ENCODE measurements around the gene BRSK1.

Gene BRSK1

GRCh38 chr19:55283548-55284377 lies at the start of gene BRSK1:
Gene BRSK1, plus strand, starts transcription at chr19:55283997. Its CDS starts 446 bp downstream, at chr19:55284443.
- no peak for ATAC-seq (replicated peaks; ENCODE audit: extremely low read depth, poor library complexity, severe bottlenecking)
- H3K27me3 Mint-ChIP-seq: no peaks in the 10 kb centered on the region
- peaks cover 38% of the 10 kb centered on the region for H3K4me1 Mint-ChIP-seq
- H3K9me3 Mint-ChIP-seq: no peaks in the 10 kb centered on the region
- peaks cover 11% of the 10 kb centered on the region for H3K36me3 Mint-ChIP-seq (ENCODE audit: insufficient read depth)
- peak within 1 kb of the TSS; percentile 35 for H3K27ac Mint-ChIP-seq (ENCODE audit: low read depth)
- peak within 1 kb of the TSS; percentile 11 for H3K4me3 Mint-ChIP-seq
- no peak for DNase-seq (ENCODE audit: low spot score in 2 of 2)

GRCh38 chr19:55238030-55238429 lies 45.8 kb upstream of the BRSK1 start:
- no peak for ATAC-seq (replicated peaks; ENCODE audit: extremely low read depth, poor library complexity, severe bottlenecking)
- H3K9me3 Mint-ChIP-seq: no peaks in the 10 kb centered on the region
- no peak for DNase-seq (ENCODE audit: low spot score in 2 of 2)
- peaks cover 78% of the 10 kb centered on the region for H3K36me3 Mint-ChIP-seq (ENCODE audit: insufficient read depth)
- peaks cover 28% of the 10 kb centered on the region for H3K4me1 Mint-ChIP-seq
- no peak overlapping the region for H3K27ac Mint-ChIP-seq (ENCODE audit: low read depth)
- H3K4me3 Mint-ChIP-seq: no peak overlapping the region
- no peaks in the 10 kb centered on the region for H3K27me3 Mint-ChIP-seq

GRCh38 chr19:55239004-55239403 lies 44.8 kb upstream of the BRSK1 start:
- DNase-seq (ENCODE audit: low spot score in 2 of 2) (no peak), ATAC-seq (replicated peaks; ENCODE audit: extremely low read depth, poor library complexity, severe bottlenecking) (no peak)
- H3K27me3 Mint-ChIP-seq: no peaks in the 10 kb centered on the region
- H3K36me3 Mint-ChIP-seq (ENCODE audit: insufficient read depth): peaks cover 78% of the 10 kb centered on the region
- no peaks in the 10 kb centered on the region for H3K9me3 Mint-ChIP-seq
- H3K27ac Mint-ChIP-seq (ENCODE audit: low read depth): no peak overlapping the region
- H3K4me3 Mint-ChIP-seq: no peak overlapping the region
- H3K4me1 Mint-ChIP-seq: peaks cover 27% of the 10 kb centered on the region

GRCh38 chr19:55240713-55241020 lies 43.1 kb upstream of the BRSK1 start:
- H3K9me3 Mint-ChIP-seq: no peaks in the 10 kb centered on the region
- H3K27ac Mint-ChIP-seq (ENCODE audit: low read depth): no peak overlapping the region
- H3K27me3 Mint-ChIP-seq: no peaks in the 10 kb centered on the region
- DNase-seq (ENCODE audit: low spot score in 2 of 2) (no peak), ATAC-seq (replicated peaks; ENCODE audit: extremely low read depth, poor library complexity, severe bottlenecking) (no peak)
- no peak overlapping the region for H3K4me3 Mint-ChIP-seq
- peaks cover 72% of the 10 kb centered on the region for H3K36me3 Mint-ChIP-seq (ENCODE audit: insufficient read depth)
- H3K4me1 Mint-ChIP-seq: peaks cover 15% of the 10 kb centered on the region

- Mint-ChIP-seq H3K36me3 (ENCODE audit: insufficient read depth) (peaks cover 70% of the 10 kb centered on the region), H3K27ac (ENCODE audit: low read depth) (no peak overlapping the region)
Measured at GRCh38 chr19:55241143-55241934, 42.5 kb upstream of the BRSK1 start.

GRCh38 chr19:55241935-55242464 lies 41.8 kb upstream of the BRSK1 start:
- Mint-ChIP-seq H3K27me3 (no peaks in the 10 kb centered on the region), H3K9me3 (no peaks in the 10 kb centered on the region), H3K4me3 (no peak overlapping the region), H3K27ac (ENCODE audit: low read depth) (no peak overlapping the region), H3K4me1 (peaks cover 5% of the 10 kb centered on the region), H3K36me3 (ENCODE audit: insufficient read depth) (peaks cover 63% of the 10 kb centered on the region)
- DNase-seq (ENCODE audit: low spot score in 2 of 2) (no peak), ATAC-seq (replicated peaks; ENCODE audit: extremely low read depth, poor library complexity, severe bottlenecking) (no peak)

More at GRCh38 chr19:55241143-55241934, 42.5 kb upstream of the BRSK1 start:
- ATAC-seq (replicated peaks; ENCODE audit: extremely low read depth, poor library complexity, severe bottlenecking) (no peak), DNase-seq (ENCODE audit: low spot score in 2 of 2) (no peak)
- Mint-ChIP-seq H3K27me3 (no peaks in the 10 kb centered on the region), H3K4me3 (no peak overlapping the region), H3K9me3 (no peaks in the 10 kb centered on the region), H3K4me1 (peaks cover 9% of the 10 kb centered on the region)

GRCh38 chr19:55242517-55242916 lies 41.3 kb upstream of the BRSK1 start:
- DNase-seq (ENCODE audit: low spot score in 2 of 2) (no peak), ATAC-seq (replicated peaks; ENCODE audit: extremely low read depth, poor library complexity, severe bottlenecking) (no peak)
- Mint-ChIP-seq H3K27ac (ENCODE audit: low read depth) (no peak overlapping the region), H3K4me3 (no peak overlapping the region), H3K36me3 (ENCODE audit: insufficient read depth) (peaks cover 63% of the 10 kb centered on the region), H3K27me3 (no peaks in the 10 kb centered on the region), H3K4me1 (peaks cover 5% of the 10 kb centered on the region), H3K9me3 (no peaks in the 10 kb centered on the region)

GRCh38 chr19:55244004-55244680 lies 39.7 kb upstream of the BRSK1 start:
- no peak overlapping the region for H3K4me3 Mint-ChIP-seq
- no peak overlapping the region for H3K27ac Mint-ChIP-seq (ENCODE audit: low read depth)
- H3K4me1 Mint-ChIP-seq: peaks cover 18% of the 10 kb centered on the region
- no peaks in the 10 kb centered on the region for H3K9me3 Mint-ChIP-seq
- H3K36me3 Mint-ChIP-seq (ENCODE audit: insufficient read depth): peaks cover 50% of the 10 kb centered on the region
- no peaks in the 10 kb centered on the region for H3K27me3 Mint-ChIP-seq
- ATAC-seq (replicated peaks; ENCODE audit: extremely low read depth, poor library complexity, severe bottlenecking): no peak
- no peak for DNase-seq (ENCODE audit: low spot score in 2 of 2)

- H3K36me3 Mint-ChIP-seq (ENCODE audit: insufficient read depth): peaks cover 48% of the 10 kb centered on the region
- H3K27ac Mint-ChIP-seq (ENCODE audit: low read depth): no peak overlapping the region
- ATAC-seq (replicated peaks; ENCODE audit: extremely low read depth, poor library complexity, severe bottlenecking) (no peak), DNase-seq (ENCODE audit: low spot score in 2 of 2) (no peak)
- H3K27me3 Mint-ChIP-seq: no peaks in the 10 kb centered on the region
- H3K4me1 Mint-ChIP-seq: peaks cover 19% of the 10 kb centered on the region
- H3K4me3 Mint-ChIP-seq: no peak overlapping the region
- no peaks in the 10 kb centered on the region for H3K9me3 Mint-ChIP-seq
Measured at GRCh38 chr19:55245236-55245904, 38.4 kb upstream of the BRSK1 start.

GRCh38 chr19:55246462-55247451 lies 37.0 kb upstream of the BRSK1 start:
- Mint-ChIP-seq H3K9me3 (no peaks in the 10 kb centered on the region), H3K4me3 (no peak overlapping the region), H3K4me1 (peaks cover 33% of the 10 kb centered on the region), H3K36me3 (ENCODE audit: insufficient read depth) (peaks cover 42% of the 10 kb centered on the region), H3K27me3 (no peaks in the 10 kb centered on the region), H3K27ac (ENCODE audit: low read depth) (no peak overlapping the region)
- DNase-seq (ENCODE audit: low spot score in 2 of 2) (no peak), ATAC-seq (replicated peaks; ENCODE audit: extremely low read depth, poor library complexity, severe bottlenecking) (no peak)

- Mint-ChIP-seq H3K36me3 (ENCODE audit: insufficient read depth) (peaks cover 38% of the 10 kb centered on the region), H3K9me3 (no peaks in the 10 kb centered on the region), H3K4me1 (peaks cover 39% of the 10 kb centered on the region), H3K27ac (ENCODE audit: low read depth) (no peak overlapping the region), H3K4me3 (no peak overlapping the region), H3K27me3 (no peaks in the 10 kb centered on the region)
- no peak for ATAC-seq (replicated peaks; ENCODE audit: extremely low read depth, poor library complexity, severe bottlenecking)
- no peak for DNase-seq (ENCODE audit: low spot score in 2 of 2)
Measured at GRCh38 chr19:55247621-55248099, 36.1 kb upstream of the BRSK1 start.

All from central memory CD8-positive, alpha-beta T cell (primary cell).